ENCODE data around the gene ZDHHC15.
"Not testable (repeated sequence)": the region's sequence is repeated elsewhere in the genome, so short reads cannot be mapped to it uniquely, and the experiment has no call there.

The ZDHHC15 gene, protein sequence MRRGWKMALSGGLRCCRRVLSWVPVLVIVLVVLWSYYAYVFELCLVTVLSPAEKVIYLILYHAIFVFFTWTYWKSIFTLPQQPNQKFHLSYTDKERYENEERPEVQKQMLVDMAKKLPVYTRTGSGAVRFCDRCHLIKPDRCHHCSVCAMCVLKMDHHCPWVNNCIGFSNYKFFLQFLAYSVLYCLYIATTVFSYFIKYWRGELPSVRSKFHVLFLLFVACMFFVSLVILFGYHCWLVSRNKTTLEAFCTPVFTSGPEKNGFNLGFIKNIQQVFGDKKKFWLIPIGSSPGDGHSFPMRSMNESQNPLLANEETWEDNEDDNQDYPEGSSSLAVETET

GRCh38 chrX:75522565-75523431, at the start of gene ZDHHC15:
Gene ZDHHC15, minus strand, starts transcription at chrX:75523037. Its CDS starts 13 bp downstream, at chrX:75523024.
- DNase-seq (ENCODE audit: low read depth in 3 of 3) = peak; percentile 18 to 35 (median 19)

GRCh38 chrX:75560544-75560943, 37.7 kb upstream of the ZDHHC15 start:
- DNase-seq (ENCODE audit: low read depth in 3 of 3) = not testable (repeated sequence)

GRCh38 chrX:75547783-75548182, 24.9 kb upstream of the ZDHHC15 start:
- no peak for DNase-seq (ENCODE audit: low read depth in 3 of 3)

- no peak for DNase-seq (ENCODE audit: low read depth in 3 of 3)
Observed at GRCh38 chrX:75546724-75547511, 24.1 kb upstream of the ZDHHC15 start.

GRCh38 chrX:75544786-75545185, 21.9 kb upstream of the ZDHHC15 start:
- no peak for DNase-seq (ENCODE audit: low read depth in 3 of 3)

- DNase-seq (ENCODE audit: low read depth in 3 of 3) = no peak
Observed at GRCh38 chrX:75483933-75484332, 38.9 kb downstream of the ZDHHC15 start.

GRCh38 chrX:75461780-75462179, 61.1 kb downstream of the ZDHHC15 start:
- not testable (repeated sequence) for DNase-seq (ENCODE audit: low read depth in 3 of 3)

DNA sequence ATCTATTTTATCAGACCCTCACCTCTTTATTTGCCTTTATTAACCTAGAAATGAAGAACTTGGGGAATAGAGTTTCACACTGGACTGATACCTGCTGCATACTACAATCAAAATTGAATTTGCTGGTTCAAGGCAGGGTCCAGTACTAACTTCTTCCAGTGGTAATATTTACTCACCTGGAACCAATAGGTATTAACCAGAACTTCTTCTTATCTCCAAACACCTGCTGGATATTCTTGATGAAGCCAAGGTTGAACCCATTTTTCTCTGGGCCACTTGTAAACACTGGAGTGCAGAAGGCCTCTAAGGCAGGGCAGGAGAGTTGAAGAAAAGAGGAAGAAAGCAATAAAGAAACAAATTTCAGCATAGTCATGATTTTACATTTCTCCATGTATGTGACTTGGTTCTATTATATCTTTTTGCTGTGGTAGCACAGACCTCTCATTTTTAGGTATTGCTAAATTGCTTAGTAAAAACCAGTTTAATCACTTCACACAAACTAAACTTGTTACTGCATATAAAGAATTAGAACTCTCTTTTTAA, 101.1 kb downstream of the ZDHHC15 start:
- DNase-seq (ENCODE audit: low read depth in 3 of 3) = no peak

DNA sequence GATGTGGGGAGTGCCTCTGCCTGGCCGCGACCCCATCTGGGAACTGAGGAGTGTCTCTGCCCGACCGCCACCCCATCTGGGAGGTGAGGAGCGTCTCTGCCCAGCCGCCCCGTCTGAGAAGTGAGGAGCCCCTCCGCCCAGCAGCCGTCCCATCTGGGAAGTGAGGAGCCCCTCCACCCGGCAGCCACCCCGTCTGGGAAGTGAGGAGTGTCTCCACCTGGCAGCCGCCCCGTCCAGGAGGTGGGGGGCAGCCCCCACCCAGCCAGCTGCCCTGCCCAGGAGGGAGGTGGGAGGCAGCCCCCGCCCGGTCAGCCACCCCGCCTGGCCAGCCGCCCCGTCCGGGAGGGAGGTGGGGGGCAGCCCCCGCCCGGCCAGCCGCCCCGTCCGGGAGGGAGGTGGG, 115.7 kb downstream of the ZDHHC15 start:
- not testable (repeated sequence) for DNase-seq (ENCODE audit: low read depth in 3 of 3)

DNA sequence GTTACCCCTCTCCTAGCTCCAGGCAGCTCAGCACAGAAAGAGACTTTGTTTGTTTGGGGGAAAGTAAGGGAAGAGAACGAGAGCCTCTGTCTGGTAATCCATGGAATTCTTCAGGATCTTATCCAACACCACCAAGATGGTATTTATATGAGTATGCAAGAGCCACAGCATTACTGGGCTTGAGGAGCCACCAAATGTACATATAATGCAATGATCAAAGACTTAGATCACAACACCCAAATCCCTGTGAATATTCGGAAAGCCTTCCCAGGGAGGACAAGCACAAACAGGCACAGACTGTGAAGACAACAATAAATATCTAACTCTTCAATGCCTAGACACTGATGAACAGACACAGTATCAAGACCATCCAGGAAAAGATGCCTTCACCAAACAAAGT, 132.4 kb downstream of the ZDHHC15 start:
- no peak for DNase-seq (ENCODE audit: low read depth in 3 of 3)

DNA sequence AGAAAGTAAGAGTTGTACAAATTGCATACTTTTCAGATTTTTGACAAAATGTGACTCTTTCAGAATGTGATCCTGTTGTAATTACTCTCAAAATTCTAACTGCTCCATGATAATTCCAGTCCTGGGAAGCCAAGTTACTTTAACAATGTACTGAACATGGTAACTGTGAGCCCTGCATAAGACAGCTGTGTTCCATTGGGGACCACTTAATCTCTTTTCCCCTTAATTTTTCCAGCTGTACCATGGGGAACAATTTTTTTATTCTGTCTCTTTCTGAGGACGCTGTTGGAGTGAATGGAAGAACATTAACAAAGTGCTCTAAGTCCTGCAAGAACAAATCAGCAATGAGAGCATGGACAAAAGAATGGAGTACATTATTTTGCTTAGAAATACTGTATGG, 153.1 kb downstream of the ZDHHC15 start:
- no peak for DNase-seq (ENCODE audit: low read depth in 3 of 3)

DNA sequence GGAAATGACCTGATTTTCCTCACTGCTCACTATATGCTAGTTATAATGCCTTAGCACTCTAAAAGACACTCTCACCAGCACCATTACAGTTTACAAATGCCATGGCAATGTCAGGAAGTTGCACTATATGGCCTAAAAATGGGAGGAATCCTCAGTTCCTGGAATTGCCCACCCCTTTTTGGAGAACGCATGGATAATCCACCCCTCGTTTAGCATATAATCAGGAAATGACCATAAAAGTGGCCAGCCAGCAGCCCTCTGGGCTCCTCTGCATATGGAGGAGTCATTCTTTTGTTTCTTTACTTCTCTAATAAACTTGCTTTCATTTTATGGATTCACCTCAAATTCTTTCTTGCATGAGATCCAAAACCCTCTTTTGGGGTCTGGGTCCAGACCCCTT, 156.0 kb downstream of the ZDHHC15 start:
- DNase-seq (ENCODE audit: low read depth in 3 of 3) = no peak

DNA sequence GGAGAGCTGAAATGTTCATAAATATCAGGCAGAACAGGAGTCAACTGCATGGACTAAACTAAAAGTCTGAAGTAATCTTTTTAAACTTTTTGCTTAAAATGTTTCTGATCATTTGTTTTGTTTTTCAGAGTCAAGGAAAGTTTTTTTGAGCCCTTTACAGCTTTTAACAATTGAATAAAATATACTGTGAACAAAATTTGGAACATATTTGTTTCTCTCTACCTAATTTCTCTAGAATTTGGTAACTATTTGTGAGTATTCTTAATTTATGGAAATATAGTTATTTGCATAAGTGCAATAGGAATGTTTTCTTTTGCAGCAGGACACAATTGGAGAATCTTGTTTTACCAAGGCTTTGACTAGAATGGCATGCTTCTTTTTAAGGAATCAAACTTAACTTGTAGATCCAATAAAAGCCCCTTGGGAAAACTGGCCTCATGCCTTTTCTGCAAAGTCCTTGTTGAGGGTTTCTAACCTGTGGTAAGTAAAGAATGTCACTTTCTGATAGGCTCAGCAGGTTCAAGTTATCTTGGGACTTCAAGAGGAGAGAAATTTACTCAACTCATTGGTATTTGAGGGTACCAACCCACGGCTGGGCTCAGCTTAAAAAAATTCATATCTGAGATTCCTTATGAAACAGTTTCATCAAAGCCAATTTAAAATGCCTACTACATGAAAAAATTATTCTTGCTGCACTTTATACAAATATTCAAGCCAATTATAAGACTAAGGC, 157.4 kb downstream of the ZDHHC15 start:
- no peak for DNase-seq (ENCODE audit: low read depth in 3 of 3)

DNA sequence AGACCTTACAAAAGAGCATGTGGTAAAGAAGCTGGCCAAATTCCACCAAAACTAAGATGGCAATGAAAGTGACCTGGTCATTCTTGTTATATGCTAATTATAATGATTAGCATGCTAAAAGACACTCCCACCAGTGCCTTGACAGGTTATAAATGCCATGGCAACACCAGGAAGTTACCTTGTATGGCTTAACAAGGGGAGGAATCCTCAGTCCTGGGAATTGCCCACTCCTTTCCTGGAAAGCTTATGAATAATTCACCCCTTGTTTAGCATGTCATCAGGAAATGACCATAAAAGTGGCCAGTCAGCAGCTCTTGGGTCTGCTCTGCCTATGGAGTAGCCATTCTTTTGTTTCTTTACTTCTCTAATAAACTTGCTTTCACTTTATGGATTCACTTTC, 161.0 kb downstream of the ZDHHC15 start:
- no peak for DNase-seq (ENCODE audit: low read depth in 3 of 3)

- not testable (repeated sequence) for DNase-seq (ENCODE audit: low read depth in 3 of 3)
Observed at GRCh38 chrX:75348601-75349000, 174.2 kb downstream of the ZDHHC15 start.

GRCh38 chrX:75337525-75337924, 185.3 kb downstream of the ZDHHC15 start:
- DNase-seq (ENCODE audit: low read depth in 3 of 3) = no peak

DNA sequence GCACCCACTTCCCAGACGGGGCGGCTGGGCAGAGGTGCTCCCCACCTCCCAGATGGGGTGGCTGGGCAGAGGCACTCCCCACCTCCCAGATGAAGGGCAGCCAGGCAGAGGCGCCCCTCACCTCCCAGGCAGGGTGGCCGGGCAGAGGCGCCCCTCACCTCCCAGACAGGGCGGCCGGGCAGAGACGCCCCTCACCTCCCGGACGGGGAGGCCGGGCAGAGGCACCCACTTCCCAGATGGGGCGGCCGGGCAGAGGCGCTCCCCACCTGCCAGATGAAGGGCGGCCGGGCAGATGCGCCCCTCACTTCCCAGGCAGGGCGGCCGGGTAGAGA, 187.7 kb downstream of the ZDHHC15 start:
- no peak for DNase-seq (ENCODE audit: low read depth in 3 of 3)

DNA sequence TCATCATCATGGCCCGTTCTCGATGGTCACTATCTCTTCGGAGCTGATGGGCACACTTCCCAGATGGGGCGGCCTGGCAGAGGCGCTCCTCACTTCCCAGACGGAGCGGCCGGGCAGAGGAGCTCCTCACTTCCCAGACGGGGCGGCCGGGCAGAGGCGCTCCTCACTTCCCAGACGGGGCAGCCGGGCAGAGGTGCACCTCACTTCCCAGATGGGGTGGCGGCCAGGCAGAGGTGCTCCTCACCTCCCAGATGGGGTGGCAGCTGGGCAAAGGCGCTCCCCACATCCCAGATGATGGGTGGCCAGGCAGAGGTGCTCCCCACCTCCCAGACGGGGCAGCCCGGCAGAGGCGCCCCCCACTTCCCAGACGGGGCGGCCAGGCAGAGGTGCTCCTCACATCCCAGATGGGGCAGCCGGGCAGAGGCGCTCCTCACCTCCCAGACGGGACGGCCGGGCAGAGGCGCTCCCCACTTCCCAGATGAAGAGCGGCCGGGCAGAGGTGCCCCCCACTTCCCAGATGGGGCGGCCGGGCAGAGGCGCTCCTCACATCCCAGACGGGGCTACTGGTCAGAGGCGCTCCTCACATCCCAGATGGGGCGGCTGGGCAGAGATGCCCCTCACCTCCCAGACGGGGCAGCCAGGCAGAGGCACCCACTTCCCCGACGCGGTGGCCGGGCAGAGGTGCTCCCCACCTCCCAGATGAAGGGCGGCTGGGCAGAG, 188.3 kb downstream of the ZDHHC15 start:
- not testable (repeated sequence) for DNase-seq (ENCODE audit: low read depth in 3 of 3)

- DNase-seq (ENCODE audit: low read depth in 3 of 3) = no peak
Observed at GRCh38 chrX:75327607-75328006, 195.2 kb downstream of the ZDHHC15 start.

All from stimulated activated CD4-positive, alpha-beta T cell treated with anti-CD3 and anti-CD28 coated beads, TNF-alpha, amount 100 ng/mL, for 4 hours (primary cell).